NCI-H82 treated with DMSO at 0.1 percent for 48 hours (cell line): ENCODE data around the gene MAB21L3.

ENCODE experiments used
- DNase-seq: peaks from one replicate; lab custom pipeline; 2025; ENCODE audit not compliant: unreplicated experiment; lab: John Stamatoyannopoulos, UW

MAB21L3 gene

GRCh38 chr1:116110567-116111523 lies at the start of gene MAB21L3:
Gene MAB21L3 (plus strand): TSS chr1:116111399. CDS start chr1:116112616, 1,217 bp downstream.
- no peak for DNase-seq

- DNase-seq: no peak
These were observed 49.0 kb upstream of the MAB21L3 start for GRCh38 chr1:116062201-116062600.

GRCh38 chr1:116064616-116065015 lies 46.6 kb upstream of the MAB21L3 start:
- DNase-seq: no peak

GRCh38 chr1:116066868-116067565 lies 44.2 kb upstream of the MAB21L3 start:
- no peak for DNase-seq

GRCh38 chr1:116067566-116067890 lies 43.7 kb upstream of the MAB21L3 start:
- DNase-seq: no peak

- DNase-seq: no peak
These were observed 35.6 kb upstream of the MAB21L3 start for GRCh38 chr1:116075575-116075974.

GRCh38 chr1:116075990-116076389 lies 35.2 kb upstream of the MAB21L3 start:
- no peak for DNase-seq

GRCh38 chr1:116076831-116077230 lies 34.4 kb upstream of the MAB21L3 start:
- no peak for DNase-seq

GRCh38 chr1:116078699-116079223 lies 32.4 kb upstream of the MAB21L3 start:
- DNase-seq: no peak

GRCh38 chr1:116087628-116088027 lies 23.6 kb upstream of the MAB21L3 start:
- no peak for DNase-seq

- DNase-seq: no peak
These were observed 21.3 kb upstream of the MAB21L3 start for GRCh38 chr1:116089870-116090269.

GRCh38 chr1:116091083-116091482 lies 20.1 kb upstream of the MAB21L3 start:
- no peak for DNase-seq

GRCh38 chr1:116092752-116093489 lies 18.3 kb upstream of the MAB21L3 start:
- DNase-seq: no peak

GRCh38 chr1:116095027-116095426 lies 16.2 kb upstream of the MAB21L3 start:
- no peak for DNase-seq

- no peak for DNase-seq
These were observed 15.1 kb upstream of the MAB21L3 start for GRCh38 chr1:116096013-116096618.

- no peak for DNase-seq
These were observed 13.6 kb upstream of the MAB21L3 start for GRCh38 chr1:116097626-116098025.

GRCh38 chr1:116099379-116099778 lies 11.8 kb upstream of the MAB21L3 start:
- DNase-seq: no peak

- DNase-seq: no peak
These were observed 11.3 kb upstream of the MAB21L3 start for GRCh38 chr1:116099919-116100318.

GRCh38 chr1:116104667-116105066 lies 6.5 kb upstream of the MAB21L3 start:
- DNase-seq: no peak

- no peak for DNase-seq
These were observed 5.2 kb upstream of the MAB21L3 start for GRCh38 chr1:116105996-116106395.

- no peak for DNase-seq
These were observed 4.6 kb upstream of the MAB21L3 start for GRCh38 chr1:116106646-116107045.
